Mammary epithelial cell (primary cell): ENCODE results near the gene COX14.

Experiments
- CTCF ChIP-seq, 2 donors: IDR thresholded peaks in 1 of 2; conservative IDR thresholded peaks in 1 of 2; 2 replicates each; pipeline ENCODE4 v1.5.1; 2011 to 2012; ENCODE audit warnings: inconsistent platforms in 2 of 2, low read length in 2 of 2, mild to moderate bottlenecking in 2 of 2, control low read depth in 1 of 2, low read depth in 1 of 2; ENCODE audit not compliant: insufficient read depth in 1 of 2; ENCODE audit errors: extremely low read depth in 1 of 2
- EZH2 ChIP-seq: IDR thresholded peaks from 2 replicates; pipeline ENCODE4 v1.6.1; 2012; ENCODE audit warnings: low read length, inconsistent platforms, borderline replicate concordance

GRCh38 chr12:50083301-50083700, 28.7 kb upstream of the COX14 start:
- TF ChIP-seq CTCF (conservative IDR thresholded peaks at IDR 0.05 in 1 of 2, IDR thresholded peaks at IDR 0.05 in 1 of 2; ENCODE audit: extremely low read depth in 1 of 2, insufficient read depth in 1 of 2, low read depth in 1 of 2, low read length in 2 of 2): no peak
- TF ChIP-seq EZH2: no peak
